Airway epithelial cell (primary cell): ENCODE measurements around the gene POMZP3. TPM values are rescaled to one million over a fixed set of nuclear protein-coding genes. Genes with fewer than 3 reads are reported as not detected.

Experiments used
- total RNA-seq: library from RNA; depleted of rRNA; stranded (reverse); fragments of >200 nt; gene quantifications from 2 replicates; pipeline ENCODE4 v1.2.3, GENCODE V29; 2015

The POMZP3 gene
- total RNA-seq: 3.6 and 5.6 TPM in 2 replicates

GRCh38 chr7:76626989-76627642, at the start of gene POMZP3:
Gene POMZP3, minus strand, starts transcription at chr7:76627279. Its CDS starts 1,215 bp downstream, at chr7:76626064.

Other genes with a start within 250 kb of the POMZP3 start
- 3.9 and 4.3 TPM in 2 replicates for gene SSC4D, start 217.6 kb downstream of the POMZP3 start, total RNA-seq
- gene ZP3, start 202.3 kb downstream of the POMZP3 start, total RNA-seq: 2.5 and 9.3 TPM in 2 replicates
- gene DTX2, start 165.6 kb downstream of the POMZP3 start, total RNA-seq: 31.3 and 45.6 TPM in 2 replicates
- gene UPK3B, start 116.7 kb downstream of the POMZP3 start, total RNA-seq: 1.6 and 3.0 TPM in 2 replicates
- 0.05 TPM in 1 of 2 replicates, not detected in the other for gene SPDYE16, start 84.0 kb downstream of the POMZP3 start, total RNA-seq